ENCODE results near the gene NUP42. TPM values are rescaled to one million over a fixed set of nuclear protein-coding genes. Genes with fewer than 3 reads are reported as not detected.
"Not testable (repeated sequence)": the region's sequence is repeated elsewhere in the genome, so short reads cannot be mapped to it uniquely, and the experiment has no call there.

Gene NUP42
- total RNA-seq, 4 donors from 2014 or later: 27.6 to 47.0 (median 38.3) TPM

GRCh38 chr7:23218196-23218595 lies 36.3 kb downstream of the NUP42 start:
- Histone ChIP-seq H3K4me3 (no peak overlapping the region), H3K27me3 (no peaks in the 10 kb centered on the region), H3K36me3 (no peaks in the 10 kb centered on the region), H3K4me1 (peaks cover 0 to 3% (median 0%) of the 10 kb centered on the region in 4 donors), H3K27ac (no peak overlapping the region), H3K9me3 (no peaks in the 10 kb centered on the region)
- WGBS, 2 donors (ENCODE audit: low coverage in 1 of 2): 48 to 56% methylated on average over 3 of the region's 3 CpGs
- TF ChIP-seq EP300 (IDR thresholded peaks at IDR 0.05; ENCODE audit: low read depth): no peak
- TF ChIP-seq, protein P1, sequence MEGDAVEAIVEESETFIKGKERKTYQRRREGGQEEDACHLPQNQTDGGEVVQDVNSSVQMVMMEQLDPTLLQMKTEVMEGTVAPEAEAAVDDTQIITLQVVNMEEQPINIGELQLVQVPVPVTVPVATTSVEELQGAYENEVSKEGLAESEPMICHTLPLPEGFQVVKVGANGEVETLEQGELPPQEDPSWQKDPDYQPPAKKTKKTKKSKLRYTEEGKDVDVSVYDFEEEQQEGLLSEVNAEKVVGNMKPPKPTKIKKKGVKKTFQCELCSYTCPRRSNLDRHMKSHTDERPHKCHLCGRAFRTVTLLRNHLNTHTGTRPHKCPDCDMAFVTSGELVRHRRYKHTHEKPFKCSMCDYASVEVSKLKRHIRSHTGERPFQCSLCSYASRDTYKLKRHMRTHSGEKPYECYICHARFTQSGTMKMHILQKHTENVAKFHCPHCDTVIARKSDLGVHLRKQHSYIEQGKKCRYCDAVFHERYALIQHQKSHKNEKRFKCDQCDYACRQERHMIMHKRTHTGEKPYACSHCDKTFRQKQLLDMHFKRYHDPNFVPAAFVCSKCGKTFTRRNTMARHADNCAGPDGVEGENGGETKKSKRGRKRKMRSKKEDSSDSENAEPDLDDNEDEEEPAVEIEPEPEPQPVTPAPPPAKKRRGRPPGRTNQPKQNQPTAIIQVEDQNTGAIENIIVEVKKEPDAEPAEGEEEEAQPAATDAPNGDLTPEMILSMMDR (IDR thresholded peaks at IDR 0.05): no peak
- no peak for TF ChIP-seq POLR2A (IDR thresholded peaks at IDR 0.05)
- no peak for TF ChIP-seq POLR2AphosphoS5 (IDR thresholded peaks at IDR 0.05)
- in situ Hi-C loops (cut with MboI; ENCODE audit: low pct_ligation_motif_present in 1 of 4, low pct_unique_long_range_greater_than_20kb in 1 of 4, low sequenced_read_pairs in 3 of 4) (no loop called here), intact Hi-C loops (cut with DNase I; ENCODE audit: low total_unique reads) (no loop called here)
- no peak for DNase-seq

- Histone ChIP-seq H3K27ac (no peak overlapping the region), H3K36me3 (no peaks in the 10 kb centered on the region), H3K27me3 (no peaks in the 10 kb centered on the region), H3K9me3 (no peaks in the 10 kb centered on the region), H3K4me3 (no peak overlapping the region), H3K4me1 (no peaks in the 10 kb centered on the region)
- 78% methylated on average over 10 of the region's 10 CpGs; no CpG with 5 or more reads in 1 of the 2 donors for WGBS, 2 donors (ENCODE audit: low coverage in 1 of 2)
- no peak for DNase-seq
- intact Hi-C loops (cut with DNase I; ENCODE audit: low total_unique reads): no loop called here
- TF ChIP-seq POLR2A (IDR thresholded peaks at IDR 0.05): no peak
- TF ChIP-seq POLR2AphosphoS5 (IDR thresholded peaks at IDR 0.05): no peak
- no peak for TF ChIP-seq EP300 (IDR thresholded peaks at IDR 0.05; ENCODE audit: low read depth)
- TF ChIP-seq, protein P1 (IDR thresholded peaks at IDR 0.05): no peak
- in situ Hi-C loops (cut with MboI; ENCODE audit: low pct_ligation_motif_present in 1 of 4, low pct_unique_long_range_greater_than_20kb in 1 of 4, low sequenced_read_pairs in 3 of 4): no loop called here
Observed at GRCh38 chr7:23220690-23221305, 39.0 kb downstream of the NUP42 start.

- H3K4me1 ChIP-seq: no peaks in the 10 kb centered on the region
- H3K27ac ChIP-seq: no peak overlapping the region
- H3K27me3 ChIP-seq: no peaks in the 10 kb centered on the region
- DNase-seq: no peak
- WGBS, 2 donors (ENCODE audit: low coverage in 1 of 2): 45 to 48% methylated on average over 4 to 5 of the region's 5 CpGs
- no peaks in the 10 kb centered on the region for H3K36me3 ChIP-seq
- H3K4me3 ChIP-seq: no peak overlapping the region
- in situ Hi-C loops (cut with MboI; ENCODE audit: low pct_ligation_motif_present in 1 of 4, low pct_unique_long_range_greater_than_20kb in 1 of 4, low sequenced_read_pairs in 3 of 4): no loop called here
- intact Hi-C loops (cut with DNase I; ENCODE audit: low total_unique reads): no loop called here
- no peak for TF ChIP-seq POLR2A (IDR thresholded peaks at IDR 0.05)
- TF ChIP-seq POLR2AphosphoS5 (IDR thresholded peaks at IDR 0.05): no peak
- TF ChIP-seq EP300 (IDR thresholded peaks at IDR 0.05; ENCODE audit: low read depth): no peak
- TF ChIP-seq, protein P1 (IDR thresholded peaks at IDR 0.05): no peak
- H3K9me3 ChIP-seq: no peaks in the 10 kb centered on the region
Observed at GRCh38 chr7:23222439-23223030, 40.7 kb downstream of the NUP42 start.

- intact Hi-C loops (cut with DNase I; ENCODE audit: low total_unique reads): not testable (repeated sequence)
- WGBS, 2 donors (ENCODE audit: low coverage in 1 of 2): 76 to 81% methylated on average over 3 to 4 of the region's 4 CpGs
Observed at GRCh38 chr7:23224364-23224763, 42.5 kb downstream of the NUP42 start.

More at GRCh38 chr7:23224364-23224763, 42.5 kb downstream of the NUP42 start:
- H3K27ac ChIP-seq; H3K4me3 ChIP-seq; H3K4me1 ChIP-seq; H3K27me3 ChIP-seq; DNase-seq; in situ Hi-C loops (cut with MboI; ENCODE audit: low pct_ligation_motif_present in 1 of 4, low pct_unique_long_range_greater_than_20kb in 1 of 4, low sequenced_read_pairs in 3 of 4); H3K36me3 ChIP-seq; H3K9me3 ChIP-seq: not testable (repeated sequence)
